Measurements from ENCODE around the gene ACP4.

ACP4 gene

GRCh38 chr19:50817941-50818858, 28.0 kb downstream of the ACP4 start:
- DNase-seq: peak; percentile 56
- in situ Hi-C loops (cut with MboI; ENCODE audit: low pct_unique_long_range_greater_than_20kb, low sequenced_read_pairs): no loop called here

DNA sequence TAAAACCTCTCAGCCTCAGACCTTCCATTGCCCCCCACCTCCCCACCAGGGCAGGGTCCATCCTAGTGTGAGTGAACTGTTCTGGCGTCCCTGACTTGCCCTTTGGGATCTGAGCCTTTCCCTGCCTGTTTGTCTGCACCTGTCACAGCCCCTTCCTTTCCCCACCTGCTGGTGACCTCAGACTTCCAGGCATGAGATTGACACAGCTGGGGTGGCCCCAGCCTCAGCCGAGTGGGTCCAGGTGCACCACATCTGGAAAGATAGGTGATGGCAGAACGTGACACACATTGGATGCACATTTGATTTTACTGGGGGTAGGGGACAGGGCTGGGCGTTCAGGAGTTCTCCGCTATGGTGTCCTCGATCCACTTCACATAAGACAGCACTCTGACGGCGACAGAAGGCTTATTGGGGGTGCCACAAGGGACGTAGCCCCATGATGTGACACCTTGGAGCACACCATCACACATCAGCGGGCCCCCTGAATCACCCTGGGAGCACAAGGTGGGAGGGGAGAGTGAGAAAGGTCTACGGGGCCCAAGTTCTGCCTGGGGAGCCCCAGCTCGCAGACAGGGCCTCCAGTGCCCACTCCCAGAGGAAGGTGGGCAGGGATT, 28.8 kb downstream of the ACP4 start:
- no peak for DNase-seq
- in situ Hi-C loops (cut with MboI; ENCODE audit: low pct_unique_long_range_greater_than_20kb, low sequenced_read_pairs): no loop called here

DNA sequence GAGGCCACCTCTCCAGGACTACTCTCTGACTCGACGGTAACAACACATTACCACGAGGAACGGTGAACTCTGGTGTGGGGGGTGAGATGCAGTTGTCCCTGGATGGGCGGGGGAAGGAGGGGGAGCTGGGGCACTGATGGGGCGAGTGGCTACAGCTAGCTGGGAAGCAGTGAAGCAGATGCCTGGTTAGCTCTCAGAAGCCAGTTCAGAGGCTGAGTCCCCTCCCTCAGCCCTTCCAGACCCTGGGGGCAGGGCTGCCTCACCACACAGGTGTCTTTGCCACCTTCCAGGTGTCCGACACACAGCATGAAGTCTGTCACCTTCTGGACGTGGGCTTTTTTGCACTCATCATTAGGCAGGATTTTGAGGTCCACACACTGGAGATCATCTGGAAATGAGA, 29.4 kb downstream of the ACP4 start:
- no peak for DNase-seq
- in situ Hi-C loops (cut with MboI; ENCODE audit: low pct_unique_long_range_greater_than_20kb, low sequenced_read_pairs): no loop called here

- in situ Hi-C loops (cut with MboI; ENCODE audit: low pct_unique_long_range_greater_than_20kb, low sequenced_read_pairs): no loop called here
- no peak for DNase-seq
Observed at GRCh38 chr19:50820086-50820485, 29.9 kb downstream of the ACP4 start.

DNA sequence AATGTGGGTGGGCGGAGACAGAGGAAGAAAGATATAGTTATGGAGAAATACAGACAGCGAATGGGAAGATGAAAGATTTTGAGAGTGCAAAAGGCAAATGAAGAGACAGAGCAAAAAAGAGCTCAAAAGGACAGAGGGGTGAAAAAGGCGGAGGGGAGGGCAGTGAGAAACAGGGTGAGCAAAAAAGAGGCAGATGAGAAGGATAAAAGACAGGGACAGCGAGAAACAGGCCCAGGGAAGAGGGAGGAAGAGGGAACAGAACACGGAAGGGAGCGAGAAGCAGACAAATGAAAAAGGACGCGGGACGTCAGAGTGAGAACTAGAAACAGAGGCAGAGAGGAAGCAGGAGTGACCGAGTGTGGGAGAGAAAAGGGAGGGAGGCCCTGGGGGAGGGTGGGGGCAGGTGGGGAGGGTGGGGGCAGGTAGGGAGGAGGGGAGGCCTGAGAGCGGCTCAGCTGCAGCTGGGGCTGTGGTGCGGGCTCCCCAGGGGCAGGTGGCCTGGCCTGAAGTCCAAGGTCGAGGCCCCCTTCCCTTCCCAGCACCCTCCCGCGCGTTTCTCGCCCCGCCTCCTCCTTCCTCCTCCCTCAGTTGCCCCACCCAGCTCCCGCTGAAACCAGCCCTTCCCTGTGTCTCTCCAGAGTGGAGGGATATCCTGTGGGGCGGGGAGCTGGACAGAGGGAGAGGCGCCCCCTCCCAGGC, 30.5 kb downstream of the ACP4 start:
- in situ Hi-C loops (cut with MboI; ENCODE audit: low pct_unique_long_range_greater_than_20kb, low sequenced_read_pairs): no loop called here
- DNase-seq: peak; percentile 31

- in situ Hi-C loops (cut with MboI; ENCODE audit: low pct_unique_long_range_greater_than_20kb, low sequenced_read_pairs): no loop called here
- no peak for DNase-seq
Observed at GRCh38 chr19:50821248-50821612, 31.0 kb downstream of the ACP4 start.

DNA sequence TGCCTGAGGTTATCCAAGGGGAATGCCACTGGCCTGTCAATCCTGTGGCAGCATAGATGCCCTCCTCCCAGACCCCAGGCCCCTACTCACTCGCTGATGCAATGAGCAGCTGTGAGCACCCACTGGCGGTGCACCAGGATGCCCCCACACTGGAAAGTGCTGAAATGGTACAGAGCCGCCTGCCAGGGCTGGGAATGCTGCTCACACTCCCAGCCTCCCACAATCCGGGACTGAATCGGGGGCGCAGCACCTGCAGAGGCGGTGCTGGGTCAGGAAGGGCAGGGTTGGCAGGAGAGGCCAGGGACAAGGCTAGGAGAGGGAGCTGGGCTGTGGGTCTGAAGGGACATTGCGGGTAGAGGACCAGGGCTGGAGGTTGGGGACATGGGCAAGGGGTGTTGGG, 31.4 kb downstream of the ACP4 start:
- in situ Hi-C loops (cut with MboI; ENCODE audit: low pct_unique_long_range_greater_than_20kb, low sequenced_read_pairs): no loop called here
- DNase-seq: no peak

GRCh38 chr19:50822661-50823208, 32.5 kb downstream of the ACP4 start:
- no peak for DNase-seq
- in situ Hi-C loops (cut with MboI; ENCODE audit: low pct_unique_long_range_greater_than_20kb, low sequenced_read_pairs): no loop called here

GRCh38 chr19:50823389-50824042, 33.3 kb downstream of the ACP4 start, which contains the start of gene KLK1:
KLK1 (minus strand) TSS chr19:50823787; CDS start chr19:50823748, 39 bp downstream.
- in situ Hi-C loops (cut with MboI; ENCODE audit: low pct_unique_long_range_greater_than_20kb, low sequenced_read_pairs): no loop called here
- DNase-seq: no peak

- in situ Hi-C loops (cut with MboI; ENCODE audit: low pct_unique_long_range_greater_than_20kb, low sequenced_read_pairs): no loop called here
- no peak for DNase-seq
Observed at GRCh38 chr19:50826492-50827240, 36.5 kb downstream of the ACP4 start.

GRCh38 chr19:50827476-50827875, 37.3 kb downstream of the ACP4 start:
- in situ Hi-C loops (cut with MboI; ENCODE audit: low pct_unique_long_range_greater_than_20kb, low sequenced_read_pairs): no loop called here
- no peak for DNase-seq

DNA sequence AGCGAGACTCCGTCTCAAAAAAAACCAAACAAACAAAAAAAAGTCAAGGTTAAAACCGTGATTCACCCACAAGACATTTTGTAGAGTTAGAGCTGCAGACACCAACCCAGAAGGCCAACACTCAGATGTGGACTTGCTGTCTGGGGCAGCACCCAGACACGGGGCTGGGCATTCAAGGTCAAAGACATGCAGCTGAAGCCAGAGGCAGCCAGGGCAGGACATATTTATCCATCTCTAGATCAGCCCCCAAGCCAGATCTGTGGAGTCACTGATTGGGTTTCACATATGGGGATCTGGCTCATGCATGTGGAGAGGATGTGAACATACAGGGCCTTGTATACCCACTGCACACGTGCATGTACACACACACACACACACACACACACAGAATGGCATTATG, 39.6 kb downstream of the ACP4 start:
- in situ Hi-C loops (cut with MboI; ENCODE audit: low pct_unique_long_range_greater_than_20kb, low sequenced_read_pairs): no loop called here
- DNase-seq: no peak

DNA sequence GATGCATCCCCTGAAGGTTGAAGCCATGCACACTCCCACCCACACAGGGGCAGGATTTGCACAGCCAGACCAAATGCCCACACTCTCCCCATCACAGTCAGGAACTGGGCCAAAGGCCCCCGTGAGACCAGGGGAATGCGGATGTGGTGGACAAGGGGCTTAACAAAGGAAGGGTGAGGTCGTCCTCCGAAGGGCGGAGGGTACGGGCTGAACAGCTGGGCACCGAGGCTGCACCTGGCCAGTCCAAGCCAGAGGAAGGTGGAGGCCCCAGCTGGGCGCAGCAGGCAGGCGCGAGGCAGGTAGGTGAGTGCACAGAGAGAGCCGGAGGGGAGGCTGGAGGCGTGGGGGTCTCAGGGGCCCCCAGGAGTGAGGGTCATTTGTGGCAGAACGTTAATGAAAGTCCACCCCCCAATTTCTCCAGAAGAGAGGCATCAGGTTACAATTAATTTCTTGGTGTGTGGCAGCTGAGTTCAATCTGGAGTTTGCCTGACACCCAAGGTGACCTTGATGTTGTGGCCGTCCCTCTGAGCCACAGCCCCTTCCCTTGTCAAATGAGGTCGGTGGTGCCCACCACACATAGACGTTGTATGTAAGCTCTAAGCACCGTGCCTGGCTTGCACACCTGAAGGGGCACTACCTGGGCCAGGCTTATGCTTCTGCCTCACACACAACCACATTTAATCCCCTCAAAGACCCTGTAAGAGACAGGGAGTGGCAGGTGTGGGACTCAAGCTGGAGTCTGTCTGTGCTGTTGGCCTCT, 40.2 kb downstream of the ACP4 start:
- in situ Hi-C loops (cut with MboI; ENCODE audit: low pct_unique_long_range_greater_than_20kb, low sequenced_read_pairs): no loop called here
- DNase-seq: no peak

DNA sequence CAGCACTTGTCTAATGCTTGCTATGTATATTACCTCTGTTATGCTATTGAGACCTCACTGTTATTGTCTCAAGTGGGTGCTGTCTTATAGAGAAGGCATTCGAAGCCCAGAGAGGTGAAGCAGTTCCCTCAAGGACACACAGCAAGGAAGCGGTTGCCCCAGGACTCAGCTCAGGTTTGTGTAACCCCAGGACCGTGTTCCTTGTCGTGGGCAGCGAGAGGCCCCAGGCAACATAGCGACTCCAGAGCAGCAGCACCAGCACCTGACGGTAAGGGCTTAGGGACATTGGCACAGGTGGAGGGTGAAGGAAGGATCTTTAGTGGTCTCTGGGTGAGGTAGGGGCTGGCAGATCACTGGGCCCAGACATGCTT, 40.8 kb downstream of the ACP4 start:
- in situ Hi-C loops (cut with MboI; ENCODE audit: low pct_unique_long_range_greater_than_20kb, low sequenced_read_pairs): no loop called here
- no peak for DNase-seq

DNA sequence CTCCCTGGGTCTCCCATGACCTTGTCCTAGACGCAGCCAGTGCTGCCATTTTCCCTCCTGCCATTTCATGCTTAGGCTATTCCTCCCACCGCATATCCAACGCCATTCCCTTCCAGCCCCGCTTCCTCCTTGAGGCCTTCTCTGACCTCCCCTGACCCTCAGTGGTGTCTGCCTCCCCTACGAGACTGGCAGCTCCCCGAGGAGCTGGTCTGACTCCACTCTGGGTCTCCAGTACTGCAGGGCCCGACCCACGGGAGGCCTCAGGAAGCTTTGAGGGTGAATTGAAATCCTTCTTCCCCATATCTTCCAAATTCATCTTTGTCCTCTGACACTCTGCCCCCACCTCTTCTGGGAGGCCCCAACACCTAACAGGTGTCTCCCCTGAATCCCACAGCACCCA, 42.5 kb downstream of the ACP4 start:
- in situ Hi-C loops (cut with MboI; ENCODE audit: low pct_unique_long_range_greater_than_20kb, low sequenced_read_pairs): no loop called here
- DNase-seq: no peak

- DNase-seq: no peak
- in situ Hi-C loops (cut with MboI; ENCODE audit: low pct_unique_long_range_greater_than_20kb, low sequenced_read_pairs): no loop called here
Observed at GRCh38 chr19:50833117-50833801, 43.0 kb downstream of the ACP4 start, which contains the start of gene KLK15. KLK15 (minus strand) TSS chr19:50833574; CDS start chr19:50831492, 2,082 bp downstream.

DNA sequence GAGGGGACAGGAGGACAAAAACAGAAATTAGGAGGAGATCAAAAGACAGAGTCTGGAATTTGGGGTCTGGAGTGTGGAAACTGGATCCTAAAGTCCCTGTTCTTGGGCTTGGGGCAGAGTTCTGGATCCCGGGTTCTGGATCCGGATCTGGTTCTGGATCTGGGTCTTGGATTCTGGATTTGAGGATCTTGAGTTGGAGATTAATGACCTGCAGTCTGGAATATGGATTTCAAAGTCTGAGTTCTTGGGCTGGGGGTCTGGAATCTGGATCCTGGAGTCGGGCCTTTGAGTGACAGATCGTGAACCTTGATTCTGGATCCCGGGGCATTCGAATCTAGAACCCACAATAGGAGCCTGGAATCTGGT, 43.6 kb downstream of the ACP4 start:
- in situ Hi-C loops (cut with MboI; ENCODE audit: low pct_unique_long_range_greater_than_20kb, low sequenced_read_pairs): no loop called here
- no peak for DNase-seq

Data from KBM-7 (cell line).